ENCODE data around the gene P4HA2. TPM values are rescaled to one million over a fixed set of nuclear protein-coding genes. Genes with fewer than 3 reads are reported as not detected.

Gene P4HA2
- total RNA-seq, 4 donors from 2014 or later: 32.8 to 48.7 (median 37.6) TPM

GRCh38 chr5:132224716-132225115 lies 2.9 kb downstream of the P4HA2 start:
- no peak for ATAC-seq
- 15% methylated on average over 1 of the region's 1 CpG; no CpG with 5 or more reads in 1 of the 2 donors for WGBS, 2 donors (ENCODE audit: low coverage in 1 of 2)
- H3K27ac ChIP-seq: peak overlapping the region in 3 of 4 donors; percentile 81 to 94 (median 93)

GRCh38 chr5:132223861-132224260 lies 3.8 kb downstream of the P4HA2 start:
- ATAC-seq: no peak
- Histone ChIP-seq H3K9me3 (no peaks in the 10 kb centered on the region), H3K36me3 (no peaks in the 10 kb centered on the region), H3K4me1 (peaks cover 11 to 92% (median 48%) of the 10 kb centered on the region in 3 donors), H3K4me3 (no peak overlapping the region), H3K27me3 (no peaks in the 10 kb centered on the region), H3K27ac (peak overlapping the region in 3 of 4 donors; percentile 81 to 94 (median 93))
- no CpG with 5 or more reads among the region's 2 CpGs for WGBS, 2 donors (ENCODE audit: low coverage in 1 of 2)
- TF ChIP-seq CTCF (IDR thresholded peaks at IDR 0.05): no peak
- TF ChIP-seq EP300 (IDR thresholded peaks at IDR 0.05): no peak
- no peak for TF ChIP-seq POLR2AphosphoS5 (IDR thresholded peaks at IDR 0.05)

More at GRCh38 chr5:132224716-132225115, 2.9 kb downstream of the P4HA2 start:
- H3K36me3 ChIP-seq: no peaks in the 10 kb centered on the region
- peaks cover 11 to 83% (median 48%) of the 10 kb centered on the region in 3 donors for H3K4me1 ChIP-seq
- TF ChIP-seq POLR2AphosphoS5 (IDR thresholded peaks at IDR 0.05) (no peak), EP300 (IDR thresholded peaks at IDR 0.05) (no peak), CTCF (IDR thresholded peaks at IDR 0.05) (no peak), POLR2A (IDR thresholded peaks at IDR 0.05) (no peak)
- H3K9me3 ChIP-seq: no peaks in the 10 kb centered on the region
- H3K27me3 ChIP-seq: no peaks in the 10 kb centered on the region
- H3K4me3 ChIP-seq: no peak overlapping the region

GRCh38 chr5:132222649-132223038 lies 5.0 kb downstream of the P4HA2 start:
- no peak overlapping the region for H3K4me3 ChIP-seq
- H3K27me3 ChIP-seq: no peaks in the 10 kb centered on the region
- TF ChIP-seq CTCF (IDR thresholded peaks at IDR 0.05): no peak
- TF ChIP-seq POLR2A (IDR thresholded peaks at IDR 0.05): no peak
- no peak for TF ChIP-seq POLR2AphosphoS5 (IDR thresholded peaks at IDR 0.05)
- TF ChIP-seq EP300 (IDR thresholded peaks at IDR 0.05): no peak
- H3K4me1 ChIP-seq: peaks cover 11 to 89% (median 48%) of the 10 kb centered on the region in 3 donors
- H3K27ac ChIP-seq: peak overlapping the region; percentile 27 to 93 (median 80)
- H3K9me3 ChIP-seq: no peaks in the 10 kb centered on the region
- ATAC-seq: no peak
- WGBS, 2 donors (ENCODE audit: low coverage in 1 of 2): 81 to 95% methylated on average over 2 to 3 of the region's 3 CpGs
- H3K36me3 ChIP-seq: peaks cover 0 to 11% of the 10 kb centered on the region in 2 donors

GRCh38 chr5:132221781-132222648 lies 5.6 kb downstream of the P4HA2 start:
- WGBS, 2 donors (ENCODE audit: low coverage in 1 of 2): 16 to 50% methylated on average over 3 to 6 of the region's 7 CpGs
- TF ChIP-seq CTCF (IDR thresholded peaks at IDR 0.05) (peak in 3 of 4 experiments; percentile 28 to 44 (median 43)), EP300 (IDR thresholded peaks at IDR 0.05) (no peak), POLR2A (IDR thresholded peaks at IDR 0.05) (no peak), POLR2AphosphoS5 (IDR thresholded peaks at IDR 0.05) (peak; percentile 84)
- no peaks in the 10 kb centered on the region for H3K9me3 ChIP-seq
- H3K36me3 ChIP-seq: peaks cover 0 to 18% of the 10 kb centered on the region in 2 donors
- H3K27ac ChIP-seq: peak overlapping the region; percentile 27 to 93 (median 80)
- H3K4me3 ChIP-seq: no peak overlapping the region
- H3K27me3 ChIP-seq: no peaks in the 10 kb centered on the region
- ATAC-seq: peak; percentile 58
- H3K4me1 ChIP-seq: peaks cover 11 to 87% (median 48%) of the 10 kb centered on the region in 3 donors
